HT-29 (cell line): Measurements from ENCODE around the gene PIK3R2. TPM values are rescaled to one million over a fixed set of nuclear protein-coding genes. Genes with fewer than 3 reads are reported as not detected.
A peak's percentile ranks its signal among the peaks of the same experiment; 100 is the strongest.
"Not testable (repeated sequence)": the region's sequence is repeated elsewhere in the genome, so short reads cannot be mapped to it uniquely, and the experiment has no call there.

ENCODE experiments used
- DNase-seq: peaks from one replicate; pipeline ENCODE4 v3.0.0-alpha.2; 2015; ENCODE audit warnings: low spot score
- total RNA-seq: library from RNA; depleted of rRNA; stranded (reverse); fragments of >200 nt; shearing (Covaris generic); gene quantifications from 2 replicates; pipeline ENCODE4 v1.2.3, GENCODE V29; 2014

The PIK3R2 gene
- total RNA-seq, 1 experiment from 2014 or later = 37.7 TPM

DNA sequence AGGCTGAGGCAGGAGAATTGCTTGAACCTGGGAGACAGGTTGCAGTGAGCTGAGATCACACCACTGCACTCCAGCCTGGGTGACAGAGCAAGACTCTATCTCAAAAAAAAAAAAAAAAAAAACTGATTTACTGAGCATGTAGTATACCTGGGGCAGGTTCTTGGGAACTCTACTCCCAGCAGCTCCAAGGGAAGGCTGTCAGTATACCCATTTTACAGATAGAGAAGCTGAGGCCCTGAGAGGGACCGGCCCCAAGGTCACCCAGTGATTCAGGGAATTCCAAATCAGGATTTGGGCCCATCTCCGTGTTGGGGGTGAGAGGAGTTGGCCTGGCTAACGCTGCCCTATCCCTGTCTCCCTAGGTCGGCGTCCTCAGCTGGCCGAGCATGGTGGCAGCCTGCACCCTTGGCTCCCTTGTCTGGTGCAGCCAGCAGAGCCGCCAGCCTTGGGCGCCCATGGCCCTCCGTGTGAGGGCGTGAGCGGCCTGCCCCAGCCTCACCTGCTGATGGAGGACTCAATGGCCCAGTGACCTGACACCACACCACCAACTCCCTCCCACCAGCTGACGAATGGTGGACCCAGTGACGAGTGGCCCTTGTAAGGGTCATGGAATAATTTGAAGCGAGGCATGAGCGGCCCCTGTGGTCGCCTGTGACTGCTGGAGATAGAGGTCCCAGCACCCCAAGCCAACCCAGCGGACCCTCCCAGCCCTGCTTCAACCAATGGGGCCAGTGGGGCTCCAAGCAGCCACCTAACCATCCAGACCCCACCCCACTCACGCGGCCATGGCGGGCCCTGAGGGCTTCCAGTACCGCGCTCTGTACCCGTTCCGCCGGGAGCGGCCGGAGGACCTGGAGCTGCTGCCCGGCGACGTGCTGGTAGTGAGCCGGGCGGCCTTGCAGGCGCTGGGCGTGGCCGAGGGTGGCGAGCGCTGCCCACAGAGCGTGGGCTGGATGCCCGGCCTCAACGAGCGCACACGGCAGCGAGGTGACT, 2.4 kb downstream of the PIK3R2 start:
- DNase-seq = no peak

DNA sequence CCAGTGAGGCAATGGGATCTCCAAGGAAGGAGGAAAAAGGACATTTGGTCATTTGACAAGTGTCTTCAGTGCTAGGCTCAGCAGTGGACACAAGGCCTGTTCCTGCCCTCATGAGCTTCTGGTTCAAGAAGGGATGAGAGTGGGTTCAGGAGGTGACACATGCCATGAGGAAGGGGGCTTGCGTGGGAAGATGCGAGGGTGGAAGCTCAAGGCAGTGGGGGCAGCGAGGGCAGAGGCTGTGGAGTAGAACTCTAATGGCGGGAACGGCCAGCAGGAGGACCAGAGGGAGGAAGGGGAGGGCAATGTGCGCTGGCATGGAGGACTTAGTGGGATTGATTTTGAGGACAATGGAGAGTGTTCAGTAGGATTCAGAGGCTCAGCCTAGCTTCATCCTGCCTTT, 3.3 kb downstream of the PIK3R2 start:
- no peak for DNase-seq

DNA sequence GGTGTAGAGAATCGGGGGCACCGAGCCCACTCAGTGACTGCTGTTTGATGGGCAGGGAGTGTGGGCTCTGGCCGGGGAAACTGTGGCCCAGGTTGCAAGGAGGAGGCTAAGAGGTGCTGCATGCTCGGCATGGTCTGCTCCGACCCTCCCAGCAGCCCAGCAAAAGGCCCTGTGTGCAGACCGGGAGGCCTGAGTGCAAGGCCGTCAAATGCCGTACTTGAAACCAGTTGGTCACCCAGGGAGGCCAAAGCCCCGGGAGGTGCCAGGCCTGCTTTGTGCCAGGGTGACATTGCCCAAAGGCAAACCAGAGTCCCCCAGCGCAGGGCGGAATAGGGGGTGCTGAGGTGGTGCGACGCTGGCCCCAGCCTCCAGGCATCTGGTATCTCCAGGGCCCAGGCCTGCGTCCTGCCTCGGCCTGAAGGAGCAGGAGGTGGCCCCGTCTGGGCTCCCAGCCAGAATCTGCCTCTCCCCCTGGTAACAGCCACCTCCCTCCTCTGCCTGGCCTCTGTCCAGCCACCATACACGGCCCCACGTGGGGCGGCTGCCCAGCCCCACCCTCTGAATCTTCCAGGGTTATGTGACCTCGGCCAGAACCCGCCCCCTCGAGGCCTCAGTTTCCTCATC, 4.0 kb downstream of the PIK3R2 start:
- DNase-seq = peak; percentile 83

DNA sequence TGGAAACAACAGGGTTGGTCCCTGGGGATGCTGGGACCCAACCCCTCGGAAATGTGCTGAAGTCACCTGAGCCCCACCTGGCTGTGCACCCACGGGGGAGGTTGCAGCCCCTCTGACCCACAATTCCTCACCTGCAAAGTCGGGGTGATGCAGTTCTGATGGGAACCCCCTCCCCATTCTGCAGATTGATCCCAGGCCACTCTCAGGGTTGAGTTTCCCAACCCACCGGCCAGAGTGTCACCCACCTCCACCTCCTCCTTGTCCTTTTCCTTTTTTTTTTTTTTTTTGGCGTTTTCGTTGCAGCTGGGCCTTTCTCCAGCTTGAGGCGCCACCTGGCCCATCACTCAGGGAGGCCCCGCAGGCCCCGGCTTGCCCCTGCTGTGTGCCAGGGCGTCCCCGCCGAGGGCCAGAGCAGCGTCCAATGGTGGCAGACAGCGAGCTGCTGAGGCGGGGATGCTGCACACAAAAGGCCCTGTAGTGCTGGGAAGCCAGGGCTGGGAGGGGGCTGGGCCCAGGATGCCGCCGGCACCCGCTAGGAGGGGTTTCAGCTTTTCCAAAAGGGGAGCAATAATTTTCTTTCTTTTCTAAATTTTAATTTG, 4.6 kb downstream of the PIK3R2 start:
- no peak for DNase-seq

DNA sequence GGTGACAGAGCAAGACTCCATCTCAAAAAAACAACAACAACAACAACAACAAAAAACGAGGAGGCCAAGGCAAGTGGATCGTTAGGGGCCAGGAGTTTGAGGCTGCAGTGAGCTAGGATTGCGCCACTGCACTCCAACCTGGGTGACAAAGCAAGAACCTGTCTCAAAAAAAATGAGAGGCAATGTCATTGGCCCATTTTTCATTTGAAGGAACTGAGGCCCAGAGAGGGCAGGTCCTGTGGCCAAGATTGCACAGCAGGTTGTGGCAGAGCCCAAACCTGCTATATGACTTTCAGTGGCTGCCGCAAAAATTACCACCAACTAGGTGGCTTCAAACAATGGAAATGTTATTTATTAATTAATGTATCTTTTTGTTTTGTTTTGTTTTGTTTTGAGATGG, 5.5 kb downstream of the PIK3R2 start:
- DNase-seq = no peak

DNA sequence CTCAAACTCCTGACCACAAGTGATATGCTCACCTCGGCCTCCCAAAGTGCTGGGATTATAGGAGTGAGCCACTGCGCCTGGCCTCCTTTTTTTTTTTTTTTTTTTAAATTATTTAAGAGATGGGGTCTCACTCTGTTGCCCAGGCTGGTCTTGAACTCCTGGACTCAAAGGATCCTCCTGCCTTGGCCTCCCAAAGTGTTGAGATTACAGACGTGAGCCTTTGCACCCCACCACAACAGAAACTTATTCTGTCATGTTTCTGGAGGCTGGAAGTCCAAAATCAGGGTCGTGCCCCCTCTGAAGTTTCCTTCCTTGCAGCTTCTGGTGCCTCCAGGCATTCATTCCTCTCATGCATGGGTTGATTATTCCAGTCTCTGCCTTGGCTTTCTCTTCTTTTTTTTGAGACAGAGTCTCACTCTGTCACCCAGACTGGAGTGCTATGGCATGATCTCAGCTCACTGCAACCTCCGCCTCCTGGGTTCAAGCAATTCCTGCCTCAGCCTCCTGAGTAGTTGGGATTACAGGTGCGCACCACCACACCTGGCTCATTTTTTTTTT, 6.2 kb downstream of the PIK3R2 start:
- not testable (repeated sequence) for DNase-seq

DNA sequence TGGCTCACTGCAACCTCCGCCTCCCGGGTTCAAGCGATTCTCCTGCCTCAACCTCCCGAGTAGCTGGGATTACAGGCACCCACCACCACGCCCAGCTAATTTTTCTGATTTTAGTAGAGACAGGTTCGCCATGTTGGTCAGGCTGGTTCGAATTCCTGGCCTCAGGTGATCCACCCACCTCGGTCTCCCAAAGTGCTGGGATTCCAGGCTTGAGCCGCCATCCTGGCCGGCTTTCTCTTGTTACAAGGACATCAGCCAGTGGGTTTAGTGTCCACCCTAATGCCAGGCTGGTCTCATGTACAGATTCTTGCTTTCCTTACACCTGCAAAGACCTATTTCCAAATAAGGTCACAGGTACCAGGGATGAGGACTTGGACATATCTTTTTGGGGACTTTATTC, 6.8 kb downstream of the PIK3R2 start:
- DNase-seq = no peak

DNA sequence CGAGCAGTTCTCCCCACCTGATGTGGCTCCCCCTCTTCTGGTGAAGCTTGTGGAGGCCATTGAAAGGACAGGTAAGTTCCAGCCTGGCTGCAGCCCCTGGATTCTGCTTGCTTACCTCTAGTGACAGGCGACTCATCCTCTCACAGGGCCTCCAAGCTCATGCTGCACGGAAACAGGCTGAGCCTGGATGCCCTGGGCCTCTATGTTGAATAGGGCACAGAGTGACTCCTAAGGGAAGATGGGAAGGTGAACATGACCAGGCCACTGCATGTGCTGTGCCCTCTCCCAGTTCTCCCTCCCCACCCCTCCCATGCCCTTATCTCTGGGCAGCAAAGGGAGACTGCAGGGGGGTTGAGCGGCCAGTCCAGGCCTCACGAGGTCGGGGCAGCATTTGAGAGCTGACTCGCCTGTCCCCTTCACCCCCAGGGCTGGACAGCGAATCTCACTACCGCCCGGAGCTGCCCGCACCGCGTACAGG, 7.6 kb downstream of the PIK3R2 start:
- no peak for DNase-seq

DNA sequence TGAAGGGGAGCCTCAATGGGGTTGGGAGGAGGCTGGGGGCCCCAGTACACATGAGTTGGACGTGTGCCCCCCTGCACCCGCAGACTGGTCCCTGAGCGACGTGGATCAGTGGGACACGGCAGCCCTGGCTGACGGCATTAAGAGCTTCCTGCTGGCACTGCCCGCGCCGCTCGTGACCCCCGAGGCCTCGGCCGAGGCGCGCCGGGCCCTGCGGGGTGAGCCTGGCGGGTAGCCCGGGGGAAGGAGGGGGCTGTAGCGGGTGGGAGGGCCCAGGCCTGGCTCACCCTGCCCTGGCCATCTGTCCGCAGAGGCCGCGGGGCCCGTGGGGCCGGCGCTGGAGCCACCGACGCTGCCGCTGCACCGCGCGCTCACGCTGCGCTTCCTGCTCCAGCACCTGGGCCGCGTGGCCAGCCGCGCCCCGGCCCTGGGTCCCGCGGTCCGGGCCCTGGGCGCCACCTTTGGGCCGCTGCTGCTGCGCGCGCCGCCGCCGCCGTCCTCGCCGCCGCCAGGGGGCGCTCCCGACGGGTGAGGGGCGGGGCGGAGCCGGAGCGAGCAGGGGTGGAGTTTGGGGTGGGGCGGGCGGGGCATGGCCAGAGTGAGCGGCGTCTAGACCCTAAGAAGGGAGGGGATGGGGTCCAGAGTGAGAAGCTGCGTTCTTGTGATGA, 8.1 kb downstream of the PIK3R2 start:
- DNase-seq = peak; percentile 60

DNA sequence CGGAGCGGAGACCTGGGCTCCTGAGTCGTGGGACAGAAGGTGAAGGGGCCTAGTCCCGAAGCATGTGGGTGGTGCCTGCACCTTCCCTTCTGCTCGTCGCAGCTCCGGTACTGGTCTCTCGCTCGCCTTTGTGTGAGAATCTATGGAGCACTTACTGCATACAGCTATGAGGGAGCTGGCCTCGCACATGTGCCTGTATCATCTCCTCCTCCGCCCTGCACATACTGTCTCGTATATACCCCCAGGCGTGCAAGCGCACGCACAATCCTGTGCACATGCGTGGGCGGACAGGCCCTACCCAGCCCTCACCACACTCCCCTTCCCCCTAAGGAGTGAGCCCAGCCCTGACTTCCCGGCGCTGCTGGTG, 8.7 kb downstream of the PIK3R2 start:
- DNase-seq = no peak

DNA sequence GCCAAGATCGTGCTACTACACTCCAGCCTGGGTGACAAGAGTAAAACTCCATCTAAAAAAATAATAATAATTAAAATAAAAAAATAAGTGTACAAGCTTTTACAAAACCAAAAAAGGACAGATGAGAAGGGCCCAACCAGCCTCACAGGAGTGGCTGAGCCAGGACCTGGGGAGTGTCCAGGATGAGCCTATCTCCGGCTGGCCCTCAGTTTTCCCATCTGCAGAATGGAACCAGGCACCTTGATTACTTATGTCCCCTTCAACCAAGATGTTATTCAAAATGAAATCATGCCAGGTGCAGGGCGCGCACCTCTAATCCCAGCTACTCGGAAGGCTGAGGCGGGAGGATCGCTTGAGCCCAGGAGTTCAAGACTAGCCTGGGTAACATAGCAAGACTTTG, 11.1 kb downstream of the PIK3R2 start:
- DNase-seq = no peak

DNA sequence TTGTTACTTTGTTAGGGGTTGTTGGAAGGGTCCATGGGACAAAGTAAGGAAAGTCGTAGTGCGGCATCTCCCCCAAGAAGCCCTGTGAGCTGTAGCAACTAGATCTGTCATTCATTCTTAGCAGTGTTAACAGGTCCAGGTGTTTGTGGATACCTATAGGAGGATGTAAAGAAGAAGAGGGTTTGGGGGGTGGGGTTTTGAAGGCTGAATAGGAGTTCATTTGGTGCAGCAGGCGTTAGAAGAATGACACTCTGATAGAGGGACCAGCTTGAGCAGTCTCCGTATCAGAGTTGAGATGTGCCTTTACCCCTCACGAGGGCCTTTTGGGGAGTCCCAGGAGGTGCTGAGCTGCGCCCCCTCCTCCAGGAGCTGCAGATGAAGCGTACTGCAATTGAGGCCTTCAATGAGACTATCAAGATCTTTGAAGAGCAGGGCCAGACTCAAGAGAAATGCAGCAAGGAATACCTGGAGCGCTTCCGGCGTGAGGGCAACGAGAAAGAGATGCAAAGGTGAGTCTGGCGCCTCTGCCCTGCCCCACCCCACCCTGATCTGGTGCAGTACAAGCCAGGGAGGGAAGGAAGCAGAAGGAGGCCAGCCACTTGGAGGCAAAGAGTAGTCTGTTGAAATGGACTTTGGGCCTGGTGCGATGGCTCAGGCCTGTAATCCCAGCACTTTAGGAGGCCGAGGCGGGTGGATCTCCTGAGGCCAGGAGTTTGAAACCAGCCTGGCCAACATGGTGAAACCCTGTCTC, 13.0 kb downstream of the PIK3R2 start:
- no peak for DNase-seq

DNA sequence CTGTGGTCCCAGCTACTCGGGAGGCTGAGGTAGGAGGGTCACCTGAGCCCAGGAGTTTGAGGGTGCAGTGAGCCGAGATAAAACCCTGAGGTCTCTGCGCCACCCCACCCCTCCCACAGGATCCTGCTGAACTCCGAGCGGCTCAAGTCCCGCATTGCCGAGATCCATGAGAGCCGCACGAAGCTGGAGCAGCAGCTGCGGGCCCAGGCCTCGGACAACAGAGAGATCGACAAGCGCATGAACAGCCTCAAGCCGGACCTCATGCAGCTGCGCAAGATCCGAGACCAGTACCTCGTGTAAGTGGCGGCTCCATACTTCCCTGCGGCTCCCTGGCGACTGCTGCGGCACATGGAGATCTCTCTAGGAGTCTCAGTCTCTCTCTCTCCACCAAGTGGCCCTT, 14.0 kb downstream of the PIK3R2 start:
- DNase-seq = no peak

DNA sequence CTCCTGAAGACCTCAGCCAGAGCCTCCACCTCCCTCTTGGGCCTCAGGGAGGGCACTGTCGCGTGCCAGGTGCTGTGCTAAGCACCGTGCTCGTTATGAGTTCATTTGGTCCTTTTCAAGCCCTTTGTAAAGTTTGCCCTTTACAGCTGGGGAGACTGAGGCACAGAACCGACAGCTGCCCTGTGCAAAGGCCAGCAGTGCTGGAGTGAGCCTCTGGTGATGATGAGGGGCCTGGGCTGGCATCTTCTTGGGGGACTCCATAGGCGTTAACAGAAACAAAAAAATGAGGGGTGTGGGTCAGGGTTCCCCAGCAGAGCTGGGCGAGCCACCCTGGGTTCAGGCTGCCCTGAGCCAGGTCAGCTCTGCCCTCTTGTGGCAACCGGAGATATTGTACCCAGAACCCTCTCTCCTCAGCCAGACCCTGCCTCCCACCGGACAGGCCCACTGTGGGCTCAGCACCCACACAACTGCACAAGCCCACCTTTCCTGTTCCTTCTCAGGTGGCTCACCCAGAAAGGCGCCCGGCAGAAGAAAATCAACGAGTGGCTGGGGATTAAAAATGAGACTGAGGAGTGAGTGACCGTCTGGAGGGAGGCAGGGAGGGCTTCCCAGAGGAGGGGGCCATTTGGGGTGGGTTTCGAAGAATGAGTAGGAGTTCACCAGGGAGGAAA, 15.1 kb downstream of the PIK3R2 start:
- DNase-seq = peak; percentile 45

DNA sequence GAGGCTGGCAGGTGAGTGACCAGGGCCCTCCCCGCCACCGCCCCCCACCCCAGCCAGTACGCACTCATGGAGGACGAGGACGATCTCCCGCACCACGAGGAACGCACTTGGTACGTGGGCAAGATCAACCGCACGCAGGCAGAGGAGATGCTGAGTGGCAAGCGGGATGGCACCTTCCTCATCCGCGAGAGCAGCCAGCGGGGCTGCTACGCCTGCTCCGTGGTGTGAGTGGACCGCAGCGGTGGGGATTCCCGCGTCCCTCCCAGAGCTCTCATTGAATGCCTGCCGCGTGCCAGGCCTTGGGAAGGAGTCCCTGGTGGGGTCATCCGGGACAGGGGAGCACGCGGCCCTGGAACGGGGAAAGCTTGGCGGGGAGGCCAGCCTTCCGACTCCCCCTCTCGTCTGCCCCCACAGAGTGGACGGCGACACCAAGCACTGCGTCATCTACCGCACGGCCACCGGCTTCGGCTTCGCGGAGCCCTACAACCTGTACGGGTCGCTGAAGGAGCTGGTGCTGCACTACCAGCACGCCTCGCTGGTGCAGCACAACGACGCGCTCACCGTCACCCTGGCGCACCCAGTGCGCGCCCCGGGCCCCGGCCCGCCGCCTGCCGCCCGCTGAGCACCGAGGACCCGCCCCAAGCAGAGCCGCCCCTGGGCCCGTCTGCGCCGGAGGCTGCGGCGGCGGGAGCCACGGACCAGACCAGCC, 15.9 kb downstream of the PIK3R2 start:
- DNase-seq = no peak

DNA sequence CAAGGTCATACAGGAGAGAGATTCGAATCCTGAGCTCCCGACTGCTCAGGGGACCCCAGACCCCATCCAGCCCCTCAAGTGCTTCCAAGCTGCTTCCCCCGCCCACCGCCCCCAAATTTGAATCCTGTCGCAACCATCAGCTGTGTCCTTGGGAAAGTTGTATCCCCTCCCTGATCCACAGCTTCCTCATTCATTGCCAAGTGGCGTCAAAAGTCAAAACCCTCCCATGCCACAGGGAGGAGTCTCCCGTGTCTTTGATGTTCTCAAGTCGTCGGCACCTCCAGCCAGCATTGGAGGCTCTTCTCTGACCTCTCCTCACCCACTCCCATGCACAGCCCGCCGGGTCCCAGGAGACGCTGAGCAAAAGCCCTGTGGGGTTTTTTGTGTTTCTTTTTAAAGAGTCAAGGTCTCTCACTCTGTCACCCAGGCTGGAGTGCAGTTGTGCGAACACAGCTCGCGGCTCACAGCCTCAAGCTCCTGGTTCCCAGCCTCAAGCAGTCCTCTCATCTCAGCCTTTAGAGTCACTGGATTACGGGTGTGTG, 17.8 kb downstream of the PIK3R2 start:
- DNase-seq = no peak

DNA sequence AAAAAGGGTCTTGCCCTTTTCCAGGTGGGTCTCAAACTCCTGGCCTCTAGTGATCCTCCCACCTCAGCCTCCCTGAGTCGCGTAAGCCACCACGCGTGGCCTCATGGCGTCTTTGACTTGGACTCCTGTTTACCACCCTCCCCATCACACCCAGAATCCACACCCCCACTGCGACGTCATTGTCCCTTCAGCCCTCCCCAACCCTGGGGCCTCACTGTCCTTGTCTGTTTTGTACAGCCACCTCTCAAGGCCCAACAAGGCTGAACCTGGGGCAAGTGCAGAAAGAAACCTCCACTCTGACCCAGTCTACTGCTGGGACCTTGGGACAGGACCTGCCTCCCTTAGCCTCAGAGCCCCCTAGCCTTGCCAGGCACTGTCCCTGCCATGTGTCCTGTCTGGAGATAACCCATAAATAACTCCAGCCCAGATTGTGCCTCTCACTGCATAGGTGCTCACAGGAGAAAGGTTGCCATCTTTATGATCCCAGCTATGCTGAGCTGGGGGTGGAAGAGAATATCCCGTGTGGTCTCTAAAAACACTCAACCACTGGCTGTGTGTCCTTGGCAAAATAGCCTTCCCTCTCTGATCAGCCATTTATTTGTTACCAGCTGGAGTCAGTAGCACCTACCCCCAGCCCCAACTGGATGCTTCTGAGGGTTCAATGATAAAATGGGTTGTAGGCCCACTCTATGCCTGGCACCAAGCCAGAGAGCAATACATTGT, 18.8 kb downstream of the PIK3R2 start:
- no peak for DNase-seq

DNA sequence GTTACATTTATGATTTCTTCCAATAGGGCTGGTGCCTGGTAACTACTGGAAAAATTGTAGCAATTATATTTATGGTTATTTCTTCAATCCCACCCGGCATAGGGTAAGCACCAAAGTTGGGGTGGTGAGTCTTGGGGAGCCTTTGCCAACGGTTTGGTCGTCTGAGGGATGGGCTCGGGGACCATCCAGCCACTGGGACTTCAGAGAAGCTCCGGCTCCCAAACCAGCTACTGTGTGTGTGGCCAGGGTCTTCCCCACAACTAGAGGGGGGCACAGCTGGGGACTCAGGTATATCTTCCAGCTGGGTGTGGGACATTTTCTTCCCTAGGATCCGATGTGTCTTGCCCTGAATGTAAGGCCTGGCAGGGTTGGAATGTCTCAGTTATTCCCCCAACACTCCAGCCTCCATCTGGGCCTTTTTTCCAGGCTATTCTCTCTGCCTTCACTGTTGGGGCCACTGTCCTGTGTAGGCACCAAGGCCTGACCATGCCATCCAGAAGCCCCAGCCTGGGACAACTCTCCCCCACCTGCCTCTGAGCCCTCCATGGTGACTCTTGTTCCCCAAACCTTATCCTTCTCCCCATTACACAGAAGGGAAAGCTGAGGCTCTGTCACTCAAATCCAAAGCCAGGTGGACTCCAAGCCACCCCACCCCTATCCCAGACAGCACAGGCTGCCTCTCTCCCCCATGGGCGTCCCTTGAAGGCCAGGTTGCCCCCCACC, 19.5 kb downstream of the PIK3R2 start:
- DNase-seq = no peak
